VCaP (cell line): ENCODE results near the gene SIDT2.
A peak's percentile ranks its signal among the peaks of the same experiment; 100 is the strongest.

Source experiments
- H3K27ac ChIP-seq: fragments of 450-650 bp; 2 replicates; pipeline ENCODE4 v1.5.1; 2017
- TF ChIP-seq, protein P1 (sequence below): fragments of 450-650 bp; conservative IDR thresholded peaks from 2 replicates; pipeline ENCODE4 v1.5.1; 2017; ENCODE audit warnings: mild to moderate bottlenecking, moderate library complexity

Gene SIDT2

GRCh38 chr11:117226388-117227385 is 48.1 kb downstream of the SIDT2 start:
- TF ChIP-seq, protein P1, sequence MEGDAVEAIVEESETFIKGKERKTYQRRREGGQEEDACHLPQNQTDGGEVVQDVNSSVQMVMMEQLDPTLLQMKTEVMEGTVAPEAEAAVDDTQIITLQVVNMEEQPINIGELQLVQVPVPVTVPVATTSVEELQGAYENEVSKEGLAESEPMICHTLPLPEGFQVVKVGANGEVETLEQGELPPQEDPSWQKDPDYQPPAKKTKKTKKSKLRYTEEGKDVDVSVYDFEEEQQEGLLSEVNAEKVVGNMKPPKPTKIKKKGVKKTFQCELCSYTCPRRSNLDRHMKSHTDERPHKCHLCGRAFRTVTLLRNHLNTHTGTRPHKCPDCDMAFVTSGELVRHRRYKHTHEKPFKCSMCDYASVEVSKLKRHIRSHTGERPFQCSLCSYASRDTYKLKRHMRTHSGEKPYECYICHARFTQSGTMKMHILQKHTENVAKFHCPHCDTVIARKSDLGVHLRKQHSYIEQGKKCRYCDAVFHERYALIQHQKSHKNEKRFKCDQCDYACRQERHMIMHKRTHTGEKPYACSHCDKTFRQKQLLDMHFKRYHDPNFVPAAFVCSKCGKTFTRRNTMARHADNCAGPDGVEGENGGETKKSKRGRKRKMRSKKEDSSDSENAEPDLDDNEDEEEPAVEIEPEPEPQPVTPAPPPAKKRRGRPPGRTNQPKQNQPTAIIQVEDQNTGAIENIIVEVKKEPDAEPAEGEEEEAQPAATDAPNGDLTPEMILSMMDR: peak; percentile 89
- peak overlapping the region; percentile 7; the same call in 1 of the 2 replicates for H3K27ac ChIP-seq

DNA sequence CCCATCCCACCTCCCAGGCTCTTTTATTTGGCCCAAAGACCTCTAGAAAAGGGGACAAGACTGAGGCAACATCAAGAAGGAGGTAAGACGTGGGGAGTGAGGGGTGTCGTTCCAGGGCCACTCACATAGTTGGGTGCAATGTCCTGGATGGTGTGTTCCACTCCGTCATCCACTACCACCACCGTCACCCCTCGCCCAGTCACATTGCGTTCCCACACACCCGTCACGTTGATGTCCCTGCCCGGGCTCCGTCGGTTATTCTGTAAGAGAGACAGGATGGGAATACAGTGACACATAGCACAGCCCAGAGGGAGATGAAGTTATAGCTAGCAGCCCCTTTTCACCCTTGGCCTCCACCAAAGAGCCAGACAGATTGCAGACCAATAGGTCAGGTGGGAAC is 49.5 kb downstream of the SIDT2 start:
- TF ChIP-seq, protein P1: no peak
- no peak overlapping the region for H3K27ac ChIP-seq

GRCh38 chr11:117229411-117229810 is 50.9 kb downstream of the SIDT2 start:
- TF ChIP-seq, protein P1: no peak
- H3K27ac ChIP-seq: no peak overlapping the region; the same call in 1 of the 2 replicates

DNA sequence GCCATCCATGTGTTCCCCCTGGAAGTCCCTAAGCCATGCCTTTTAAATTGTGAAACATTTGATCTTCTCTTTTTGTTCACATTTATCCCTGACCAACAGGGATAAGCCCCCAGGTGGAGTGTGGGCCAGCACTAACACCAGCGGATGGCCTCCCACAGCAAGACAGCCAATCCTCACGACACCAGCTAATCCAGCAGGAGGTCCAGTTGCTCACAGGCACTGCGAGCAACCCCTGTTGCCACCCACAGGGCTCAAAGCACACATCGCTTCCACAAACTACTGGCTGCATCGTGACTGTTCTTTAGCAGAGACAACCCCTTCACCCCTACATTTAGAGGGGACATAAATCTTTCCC is 51.4 kb downstream of the SIDT2 start:
- TF ChIP-seq, protein P1: no peak
- H3K27ac ChIP-seq: peak overlapping the region; percentile 92; the same call in 1 of the 2 replicates

GRCh38 chr11:117230286-117230961 is 51.9 kb downstream of the SIDT2 start:
- TF ChIP-seq, protein P1: no peak
- H3K27ac ChIP-seq: peak overlapping the region; percentile 92; the same call in 1 of the 2 replicates

DNA sequence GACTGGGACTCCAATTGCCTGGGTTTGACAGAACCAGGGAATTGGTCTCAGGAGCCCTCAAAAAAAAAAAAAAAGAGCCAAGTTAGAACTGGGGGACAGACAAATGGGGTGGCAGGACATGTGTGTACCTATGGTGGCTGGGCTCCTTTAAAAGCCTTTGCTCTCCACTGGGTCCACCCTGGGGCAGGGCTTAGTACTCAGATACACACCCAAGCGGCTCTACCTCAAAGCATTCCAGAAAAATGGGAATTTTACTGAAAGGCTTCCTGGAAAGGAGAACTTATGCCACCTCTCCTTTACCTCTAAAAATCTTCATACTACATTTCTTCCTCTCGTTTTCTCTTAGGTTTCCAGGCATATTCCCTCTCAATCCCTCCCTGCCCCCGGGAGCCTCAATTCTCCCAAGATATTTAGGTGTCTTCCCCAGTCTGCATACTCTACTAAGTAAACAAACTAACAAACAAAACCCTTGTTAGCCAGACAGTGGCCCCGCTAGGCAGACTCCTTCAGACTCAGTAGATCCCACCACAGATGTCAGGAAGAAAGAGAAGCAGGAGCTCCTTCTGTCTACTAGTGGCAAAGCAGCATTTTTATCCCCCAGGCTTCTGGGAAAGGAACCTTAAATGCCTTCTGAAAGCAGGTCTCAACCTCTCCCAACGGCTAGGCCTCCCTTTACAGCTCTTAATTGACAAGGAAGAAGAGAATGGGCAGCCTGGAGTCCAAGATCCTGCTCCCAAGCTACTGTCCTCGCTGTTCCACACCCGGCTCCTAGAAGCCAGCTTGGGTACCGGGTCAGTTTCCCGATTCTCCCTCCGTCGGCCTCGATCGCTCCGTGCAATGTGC is 52.7 kb downstream of the SIDT2 start:
- TF ChIP-seq, protein P1: no peak

GRCh38 chr11:117231842-117232091 is 53.2 kb downstream of the SIDT2 start, which contains the start of gene PCSK7:
TSS of gene PCSK7 (minus strand) at chr11:117232073. CDS start at chr11:117229844, 2,229 bp downstream.
- peak within 1 kb of the TSS; percentile 92 for H3K27ac ChIP-seq
- TF ChIP-seq, protein P1: no peak

More for the DNA sequence above, 52.7 kb downstream of the SIDT2 start:
- H3K27ac ChIP-seq: peak overlapping the region; percentile 92
